WTC11 (cell line): Measurements from ENCODE around the gene LAMA4. TPM values are rescaled to one million over a fixed set of nuclear protein-coding genes. Genes with fewer than 3 reads are reported as not detected.

Experiments
- ATAC-seq: fragments of 200-7000 bp; cut with Tn5 transposase; 2 replicates; pipeline ENCODE4 v1.10.0; 2021; ENCODE audit warnings: mild to moderate bottlenecking, moderate library complexity
- CTCF ChIA-PET: fragments of 300-600 bp; sonication (Branson Sonifier 250); formaldehyde crosslinking; loops from one replicate; lab custom pipeline; 2021; ENCODE audit warnings: antibody characterized with exemption; lab: Charles Lee
- POLR2A ChIA-PET: fragments of 350-600 bp; sonication (Branson Sonifier 250); formaldehyde crosslinking; loops from one replicate; lab custom pipeline; 2021; ENCODE audit warnings: antibody characterized with exemption; lab: Charles Lee
- DNase-seq: peaks from one replicate; pipeline ENCODE4 v3.0.0; 2021; ENCODE audit warnings: low spot score
- H3K27ac Mint-ChIP-seq: 2 replicates; pipeline ENCODE4 v1.8.0; 2021; ENCODE audit warnings: mixed read lengths
- H3K27me3 Mint-ChIP-seq: 2 replicates; pipeline ENCODE4 v1.8.0; 2021; ENCODE audit warnings: low read depth, mild to moderate bottlenecking, moderate library complexity, mixed read lengths
- H3K36me3 Mint-ChIP-seq: 2 replicates; pipeline ENCODE4 v1.8.0; 2021; ENCODE audit warnings: mixed read lengths
- H3K4me1 Mint-ChIP-seq: 2 replicates; pipeline ENCODE4 v1.8.0; 2022; ENCODE audit warnings: mixed read lengths
- H3K4me3 Mint-ChIP-seq: 2 replicates; pipeline ENCODE4 v1.8.0; 2021; ENCODE audit warnings: mild to moderate bottlenecking, moderate library complexity, mixed read lengths
- H3K9me3 Mint-ChIP-seq: 2 replicates; pipeline ENCODE4 v1.8.0; 2021; ENCODE audit warnings: mixed read lengths
- ETV6 ChIP-seq: sonication (generic); formaldehyde crosslinking; IDR thresholded peaks from 2 replicates; pipeline ENCODE4 v1.8.1; 2022; ENCODE audit warnings: mild to moderate bottlenecking, missing genetic modification reagents
- FOXJ3 ChIP-seq: sonication (generic); formaldehyde crosslinking; IDR thresholded peaks from 2 replicates; pipeline ENCODE4 v1.9.0; 2021; ENCODE audit warnings: missing genetic modification reagents, mild to moderate bottlenecking, borderline replicate concordance
- OVOL2 ChIP-seq: fragments of 250-450 bp; sonication (Bioruptor Pico); IDR thresholded peaks from 2 replicates; pipeline ENCODE4 v1.9.0; 2021; ENCODE audit warnings: mild to moderate bottlenecking, borderline replicate concordance
- PRRX2 ChIP-seq: fragments of 250-450 bp; sonication (Bioruptor Pico); IDR thresholded peaks from 2 replicates; pipeline ENCODE4 v1.8.0; 2021; ENCODE audit warnings: mild to moderate bottlenecking
- RORB ChIP-seq: fragments of 250-450 bp; sonication (Bioruptor Pico); IDR thresholded peaks from 2 replicates; pipeline ENCODE4 v1.9.0; 2021; ENCODE audit warnings: mild to moderate bottlenecking
- SP1 ChIP-seq: sonication (generic); formaldehyde crosslinking; conservative IDR thresholded peaks from 2 replicates; pipeline ENCODE4 v1.8.1; 2022; ENCODE audit warnings: missing genetic modification reagents
- TCF7 ChIP-seq: sonication (generic); formaldehyde crosslinking; IDR thresholded peaks from 2 replicates; pipeline ENCODE4 v1.8.0; 2022; ENCODE audit warnings: mild to moderate bottlenecking, low read depth, missing genetic modification reagents, moderate library complexity
- ZNF263 ChIP-seq: sonication (generic); formaldehyde crosslinking; IDR thresholded peaks from 2 replicates; pipeline ENCODE4 v1.8.1; 2022; ENCODE audit warnings: low read depth, mild to moderate bottlenecking, moderate library complexity, missing genetic modification reagents
- ZNF396 ChIP-seq: fragments of 250-450 bp; sonication (Bioruptor Pico); IDR thresholded peaks from 2 replicates; pipeline ENCODE4 v1.8.0; 2021; ENCODE audit warnings: mild to moderate bottlenecking, moderate library complexity, borderline replicate concordance
- ZNF416 ChIP-seq: fragments of 250-450 bp; sonication (Bioruptor Pico); IDR thresholded peaks from 2 replicates; pipeline ENCODE4 v1.9.0; 2021; ENCODE audit warnings: mild to moderate bottlenecking, inconsistent platforms
- ZNF671 ChIP-seq: fragments of 250-450 bp; sonication (Bioruptor Pico); IDR thresholded peaks from 2 replicates; pipeline ENCODE4 v1.8.0; 2021; ENCODE audit warnings: mild to moderate bottlenecking
- total RNA-seq: library from RNA; stranded (reverse); gene quantifications from 3 replicates; pipeline ENCODE4 v1.2.3, GENCODE V29; 2021
- TF ChIP-seq, protein P1 (sequence below): sonication (generic); formaldehyde crosslinking; IDR thresholded peaks from 2 replicates; pipeline ENCODE4 v1.8.0; 2023; ENCODE audit warnings: missing genetic modification reagents
- TF ChIP-seq, protein P2 (sequence below): fragments of 250-450 bp; sonication (Bioruptor Pico); IDR thresholded peaks from 2 replicates; pipeline ENCODE4 v1.9.0; 2021; ENCODE audit warnings: mild to moderate bottlenecking
- TF ChIP-seq, protein P3 (sequence below): sonication (generic); formaldehyde crosslinking; IDR thresholded peaks from 2 replicates; pipeline ENCODE4 v1.8.0; 2023; ENCODE audit warnings: missing genetic modification reagents, mild to moderate bottlenecking, borderline replicate concordance
- TF ChIP-seq, protein P4 (sequence below): sonication (generic); formaldehyde crosslinking; IDR thresholded peaks from 2 replicates; pipeline ENCODE4 v1.8.0; 2022; ENCODE audit warnings: mild to moderate bottlenecking, missing genetic modification reagents
- TF ChIP-seq, protein P5 (sequence below): sonication (generic); formaldehyde crosslinking; IDR thresholded peaks from 2 replicates; pipeline ENCODE4 v1.8.0; 2022; ENCODE audit warnings: mild to moderate bottlenecking, missing genetic modification reagents

Gene LAMA4
- total RNA-seq, 1 experiment from 2014 or later, result 1.6 TPM

DNA sequence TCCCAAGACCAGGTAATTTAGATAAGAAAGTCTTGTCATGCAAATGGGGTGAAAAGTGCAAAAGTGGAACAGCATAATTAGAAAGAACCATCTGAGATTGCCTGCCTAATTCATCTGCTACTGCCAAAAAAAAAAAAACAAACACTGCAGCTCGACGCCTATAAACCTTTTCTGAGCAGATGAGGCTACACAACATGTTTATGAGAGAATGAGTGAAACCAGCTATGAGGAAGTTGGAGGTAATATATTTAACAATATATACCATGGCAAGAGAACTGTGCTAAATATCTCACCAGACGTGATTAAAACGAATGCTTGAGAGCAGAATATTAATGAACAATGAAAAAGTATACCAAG, 50.0 kb downstream of the LAMA4 start (continued):
- TF ChIP-seq, protein P1, sequence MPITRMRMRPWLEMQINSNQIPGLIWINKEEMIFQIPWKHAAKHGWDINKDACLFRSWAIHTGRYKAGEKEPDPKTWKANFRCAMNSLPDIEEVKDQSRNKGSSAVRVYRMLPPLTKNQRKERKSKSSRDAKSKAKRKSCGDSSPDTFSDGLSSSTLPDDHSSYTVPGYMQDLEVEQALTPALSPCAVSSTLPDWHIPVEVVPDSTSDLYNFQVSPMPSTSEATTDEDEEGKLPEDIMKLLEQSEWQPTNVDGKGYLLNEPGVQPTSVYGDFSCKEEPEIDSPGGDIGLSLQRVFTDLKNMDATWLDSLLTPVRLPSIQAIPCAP (CRISPR knock-in tag), result no peak
- TF ChIP-seq ZNF396 (no peak), SP1 (CRISPR knock-in tag) (no peak), ZNF416 (CRISPR knock-in tag) (no peak), ETV6 (CRISPR knock-in tag) (no peak)
- TF ChIP-seq, protein P2, sequence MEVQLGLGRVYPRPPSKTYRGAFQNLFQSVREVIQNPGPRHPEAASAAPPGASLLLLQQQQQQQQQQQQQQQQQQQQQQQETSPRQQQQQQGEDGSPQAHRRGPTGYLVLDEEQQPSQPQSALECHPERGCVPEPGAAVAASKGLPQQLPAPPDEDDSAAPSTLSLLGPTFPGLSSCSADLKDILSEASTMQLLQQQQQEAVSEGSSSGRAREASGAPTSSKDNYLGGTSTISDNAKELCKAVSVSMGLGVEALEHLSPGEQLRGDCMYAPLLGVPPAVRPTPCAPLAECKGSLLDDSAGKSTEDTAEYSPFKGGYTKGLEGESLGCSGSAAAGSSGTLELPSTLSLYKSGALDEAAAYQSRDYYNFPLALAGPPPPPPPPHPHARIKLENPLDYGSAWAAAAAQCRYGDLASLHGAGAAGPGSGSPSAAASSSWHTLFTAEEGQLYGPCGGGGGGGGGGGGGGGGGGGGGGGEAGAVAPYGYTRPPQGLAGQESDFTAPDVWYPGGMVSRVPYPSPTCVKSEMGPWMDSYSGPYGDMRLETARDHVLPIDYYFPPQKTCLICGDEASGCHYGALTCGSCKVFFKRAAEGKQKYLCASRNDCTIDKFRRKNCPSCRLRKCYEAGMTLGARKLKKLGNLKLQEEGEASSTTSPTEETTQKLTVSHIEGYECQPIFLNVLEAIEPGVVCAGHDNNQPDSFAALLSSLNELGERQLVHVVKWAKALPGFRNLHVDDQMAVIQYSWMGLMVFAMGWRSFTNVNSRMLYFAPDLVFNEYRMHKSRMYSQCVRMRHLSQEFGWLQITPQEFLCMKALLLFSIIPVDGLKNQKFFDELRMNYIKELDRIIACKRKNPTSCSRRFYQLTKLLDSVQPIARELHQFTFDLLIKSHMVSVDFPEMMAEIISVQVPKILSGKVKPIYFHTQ, result no peak

DNA sequence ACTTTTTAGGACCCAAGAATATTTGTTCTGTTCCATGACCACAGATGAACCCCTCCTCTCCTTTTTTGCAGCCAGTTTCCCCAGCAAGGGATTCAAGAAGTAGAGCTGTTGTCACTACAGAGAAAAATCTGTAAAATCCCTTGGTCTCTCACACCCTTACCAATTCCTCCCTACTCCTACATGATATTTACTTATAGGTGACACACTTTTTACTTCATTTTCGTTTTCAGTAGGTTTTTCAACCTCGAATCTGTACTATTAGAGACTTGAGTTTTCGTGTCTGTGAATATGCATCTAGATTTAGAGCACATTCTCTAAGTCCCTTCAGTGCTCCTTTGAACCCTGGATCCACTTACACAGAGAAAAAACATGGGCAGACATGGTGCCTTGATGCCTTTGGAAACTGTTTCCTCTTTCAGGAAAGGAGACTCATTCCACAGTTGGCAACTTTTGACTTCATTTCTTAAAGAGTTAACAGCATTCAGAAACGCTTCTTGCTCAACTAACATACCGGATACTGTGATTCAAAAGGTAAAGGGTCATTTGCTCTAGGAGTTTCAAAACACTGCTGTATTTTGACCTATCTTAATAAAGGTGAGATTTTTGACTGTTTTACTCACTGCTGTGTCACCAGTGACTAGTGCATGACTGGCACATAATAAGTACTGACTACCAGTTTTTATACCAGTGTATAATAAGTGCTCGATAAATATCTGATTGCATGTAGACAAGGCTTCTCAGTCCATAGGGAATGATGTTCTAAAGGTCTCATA, 50.6 kb downstream of the LAMA4 start:
- ATAC-seq, result no peak
- CTCF ChIA-PET, result interaction anchor here (1.7 kb wide), 1 partner anchor 24 kb away, joined by 4 read pairs; no protein-coding TSS in a partner anchor

DNA sequence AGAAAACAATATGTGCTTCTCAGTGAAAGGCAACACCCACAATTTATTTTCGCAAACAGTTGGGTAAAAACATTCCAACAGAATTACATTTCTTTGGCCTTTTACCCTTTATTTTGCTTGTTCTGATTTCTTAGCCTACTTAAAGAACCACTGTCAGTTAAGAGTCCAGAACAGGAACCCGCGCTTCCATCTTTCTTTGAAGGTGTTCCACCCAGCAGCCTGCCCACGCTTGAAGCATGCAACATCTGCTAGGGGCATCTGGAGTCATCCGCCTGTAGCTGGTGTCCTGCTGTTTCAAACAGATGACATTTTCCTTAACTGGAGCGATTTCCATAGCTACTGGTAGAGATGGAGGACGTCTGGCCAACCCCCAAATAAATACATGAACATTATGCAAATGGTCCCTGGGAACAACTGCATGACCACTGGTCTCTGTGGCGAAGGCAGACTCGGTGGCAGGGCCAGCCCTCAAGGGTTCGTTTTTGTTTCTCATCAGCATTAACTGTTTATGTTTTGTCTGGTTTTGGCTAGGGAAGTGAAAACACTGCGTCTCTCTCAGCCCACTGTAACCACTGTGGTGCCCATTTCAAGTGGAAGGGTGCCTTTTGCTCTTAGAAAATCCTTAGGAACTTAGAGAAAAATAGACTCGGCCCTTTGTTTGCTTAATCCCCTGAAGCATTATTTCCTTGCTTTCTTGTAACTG, 51.6 kb downstream of the LAMA4 start:
- POLR2A ChIA-PET, result no interaction called here
- no peak overlapping the region for H3K4me3 Mint-ChIP-seq
- DNase-seq (no peak), ATAC-seq (no peak)
- peaks cover 7% of the 10 kb centered on the region for H3K36me3 Mint-ChIP-seq
- H3K27me3 Mint-ChIP-seq, result peaks cover 29% of the 10 kb centered on the region
- H3K27ac Mint-ChIP-seq, result no peak overlapping the region
- peaks cover 75% of the 10 kb centered on the region for H3K4me1 Mint-ChIP-seq
- peaks cover 12% of the 10 kb centered on the region for H3K9me3 Mint-ChIP-seq
- CTCF ChIA-PET, result interaction anchor here (1.7 kb wide), 1 partner anchor 23 kb away, joined by 4 read pairs; no protein-coding TSS in a partner anchor
- TF ChIP-seq ZNF263 (CRISPR knock-in tag), result no peak
- TF ChIP-seq TCF7 (CRISPR knock-in tag), result no peak
- no peak for TF ChIP-seq PRRX2 (CRISPR knock-in tag)
- TF ChIP-seq, protein P3, sequence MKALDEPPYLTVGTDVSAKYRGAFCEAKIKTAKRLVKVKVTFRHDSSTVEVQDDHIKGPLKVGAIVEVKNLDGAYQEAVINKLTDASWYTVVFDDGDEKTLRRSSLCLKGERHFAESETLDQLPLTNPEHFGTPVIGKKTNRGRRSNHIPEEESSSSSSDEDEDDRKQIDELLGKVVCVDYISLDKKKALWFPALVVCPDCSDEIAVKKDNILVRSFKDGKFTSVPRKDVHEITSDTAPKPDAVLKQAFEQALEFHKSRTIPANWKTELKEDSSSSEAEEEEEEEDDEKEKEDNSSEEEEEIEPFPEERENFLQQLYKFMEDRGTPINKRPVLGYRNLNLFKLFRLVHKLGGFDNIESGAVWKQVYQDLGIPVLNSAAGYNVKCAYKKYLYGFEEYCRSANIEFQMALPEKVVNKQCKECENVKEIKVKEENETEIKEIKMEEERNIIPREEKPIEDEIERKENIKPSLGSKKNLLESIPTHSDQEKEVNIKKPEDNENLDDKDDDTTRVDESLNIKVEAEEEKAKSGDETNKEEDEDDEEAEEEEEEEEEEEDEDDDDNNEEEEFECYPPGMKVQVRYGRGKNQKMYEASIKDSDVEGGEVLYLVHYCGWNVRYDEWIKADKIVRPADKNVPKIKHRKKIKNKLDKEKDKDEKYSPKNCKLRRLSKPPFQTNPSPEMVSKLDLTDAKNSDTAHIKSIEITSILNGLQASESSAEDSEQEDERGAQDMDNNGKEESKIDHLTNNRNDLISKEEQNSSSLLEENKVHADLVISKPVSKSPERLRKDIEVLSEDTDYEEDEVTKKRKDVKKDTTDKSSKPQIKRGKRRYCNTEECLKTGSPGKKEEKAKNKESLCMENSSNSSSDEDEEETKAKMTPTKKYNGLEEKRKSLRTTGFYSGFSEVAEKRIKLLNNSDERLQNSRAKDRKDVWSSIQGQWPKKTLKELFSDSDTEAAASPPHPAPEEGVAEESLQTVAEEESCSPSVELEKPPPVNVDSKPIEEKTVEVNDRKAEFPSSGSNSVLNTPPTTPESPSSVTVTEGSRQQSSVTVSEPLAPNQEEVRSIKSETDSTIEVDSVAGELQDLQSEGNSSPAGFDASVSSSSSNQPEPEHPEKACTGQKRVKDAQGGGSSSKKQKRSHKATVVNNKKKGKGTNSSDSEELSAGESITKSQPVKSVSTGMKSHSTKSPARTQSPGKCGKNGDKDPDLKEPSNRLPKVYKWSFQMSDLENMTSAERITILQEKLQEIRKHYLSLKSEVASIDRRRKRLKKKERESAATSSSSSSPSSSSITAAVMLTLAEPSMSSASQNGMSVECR (CRISPR knock-in tag), result no peak
- TF ChIP-seq, protein P4, sequence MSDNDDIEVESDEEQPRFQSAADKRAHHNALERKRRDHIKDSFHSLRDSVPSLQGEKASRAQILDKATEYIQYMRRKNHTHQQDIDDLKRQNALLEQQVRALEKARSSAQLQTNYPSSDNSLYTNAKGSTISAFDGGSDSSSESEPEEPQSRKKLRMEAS (CRISPR knock-in tag), result no peak
- TF ChIP-seq RORB (CRISPR knock-in tag), result no peak
- no peak for TF ChIP-seq FOXJ3
- TF ChIP-seq, protein P5, sequence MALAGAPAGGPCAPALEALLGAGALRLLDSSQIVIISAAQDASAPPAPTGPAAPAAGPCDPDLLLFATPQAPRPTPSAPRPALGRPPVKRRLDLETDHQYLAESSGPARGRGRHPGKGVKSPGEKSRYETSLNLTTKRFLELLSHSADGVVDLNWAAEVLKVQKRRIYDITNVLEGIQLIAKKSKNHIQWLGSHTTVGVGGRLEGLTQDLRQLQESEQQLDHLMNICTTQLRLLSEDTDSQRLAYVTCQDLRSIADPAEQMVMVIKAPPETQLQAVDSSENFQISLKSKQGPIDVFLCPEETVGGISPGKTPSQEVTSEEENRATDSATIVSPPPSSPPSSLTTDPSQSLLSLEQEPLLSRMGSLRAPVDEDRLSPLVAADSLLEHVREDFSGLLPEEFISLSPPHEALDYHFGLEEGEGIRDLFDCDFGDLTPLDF (CRISPR knock-in tag), result no peak

More for the DNA sequence above, 50.6 kb downstream of the LAMA4 start:
- peaks cover 20% of the 10 kb centered on the region for H3K27me3 Mint-ChIP-seq
- TF ChIP-seq OVOL2 (CRISPR knock-in tag), result no peak
- TF ChIP-seq, protein P3 (CRISPR knock-in tag), result no peak
- TF ChIP-seq ZNF671 (CRISPR knock-in tag), result no peak
- H3K27ac Mint-ChIP-seq, result no peak overlapping the region
- peaks cover 7% of the 10 kb centered on the region for H3K36me3 Mint-ChIP-seq
- POLR2A ChIA-PET, result no interaction called here
- H3K9me3 Mint-ChIP-seq, result peaks cover 12% of the 10 kb centered on the region
- H3K4me1 Mint-ChIP-seq, result peaks cover 73% of the 10 kb centered on the region
- no peak for DNase-seq
- H3K4me3 Mint-ChIP-seq, result no peak overlapping the region
